Measurements from ENCODE around the gene CPA5. TPM values are rescaled to one million over a fixed set of nuclear protein-coding genes. Genes with fewer than 3 reads are reported as not detected.

The CPA5 gene
- polyA plus RNA-seq, 2 donors, result 0.01 to 0.04 TPM

DNA sequence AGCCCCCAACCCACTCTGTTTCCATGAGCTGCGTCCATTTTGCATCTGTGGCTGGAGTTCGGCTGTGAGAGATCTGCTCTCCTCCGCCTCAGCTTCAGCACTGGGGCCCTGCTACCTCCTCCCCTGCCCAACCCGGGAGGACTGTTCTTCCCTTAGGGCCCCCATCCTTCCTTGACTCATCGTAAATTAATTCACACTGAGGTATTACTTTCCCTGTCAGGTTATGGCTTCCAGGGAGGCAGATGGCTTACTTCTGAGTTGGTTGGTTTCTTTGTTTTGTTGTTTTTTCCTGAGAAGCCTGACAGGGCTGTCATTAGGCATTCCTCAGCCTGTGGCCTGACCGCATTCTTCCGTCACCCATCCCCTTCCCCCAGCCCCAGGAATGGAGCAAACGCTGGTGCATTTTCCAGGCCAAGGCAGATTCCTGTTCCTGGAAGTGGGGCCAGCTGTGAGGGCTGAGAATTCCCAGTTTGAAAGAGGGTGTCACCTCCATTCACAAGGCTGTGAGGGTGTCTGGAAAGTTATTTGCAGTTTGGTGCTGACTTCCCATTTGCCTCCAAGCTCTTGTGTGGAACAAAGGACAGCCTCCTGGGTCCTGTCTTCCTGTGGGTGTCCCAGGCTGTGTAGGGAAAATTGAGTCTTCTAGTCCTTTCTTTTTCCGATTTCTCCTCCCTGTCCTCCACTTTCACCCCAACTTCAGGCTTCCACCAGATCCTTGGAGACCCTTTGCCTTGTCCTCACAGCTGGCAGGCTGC, 11.7 kb downstream of the CPA5 start:
- no peak overlapping the region for H3K4me3 ChIP-seq (ENCODE audit: low read depth in 1 of 2, low read length in 2 of 2)
- no peaks in the 10 kb centered on the region for H3K36me3 ChIP-seq (ENCODE audit: control insufficient read depth in 2 of 2, insufficient read depth in 2 of 2, low read length in 1 of 2)
- H3K27me3 ChIP-seq (ENCODE audit: control insufficient read depth in 1 of 2, insufficient read depth in 2 of 2, low read length in 2 of 2), result no peaks in the 10 kb centered on the region
- H3K9me3 ChIP-seq (ENCODE audit: control insufficient read depth in 2 of 2, insufficient read depth in 1 of 2, low read depth in 1 of 2, low read length in 1 of 2), result peaks cover 3% of the 10 kb centered on the region in 2 donors
- WGBS, 2 donors, result 33 to 46% methylated on average over 9 of the region's 9 CpGs
- peak overlapping the region; percentile 83 to 91 for H3K27ac ChIP-seq (ENCODE audit: low read depth in 2 of 2, low read length in 1 of 2)
- H3K4me1 ChIP-seq (ENCODE audit: control insufficient read depth in 2 of 2, insufficient read depth in 2 of 2, low read length in 1 of 2), result peaks cover 8 to 16% of the 10 kb centered on the region in 2 donors

DNA sequence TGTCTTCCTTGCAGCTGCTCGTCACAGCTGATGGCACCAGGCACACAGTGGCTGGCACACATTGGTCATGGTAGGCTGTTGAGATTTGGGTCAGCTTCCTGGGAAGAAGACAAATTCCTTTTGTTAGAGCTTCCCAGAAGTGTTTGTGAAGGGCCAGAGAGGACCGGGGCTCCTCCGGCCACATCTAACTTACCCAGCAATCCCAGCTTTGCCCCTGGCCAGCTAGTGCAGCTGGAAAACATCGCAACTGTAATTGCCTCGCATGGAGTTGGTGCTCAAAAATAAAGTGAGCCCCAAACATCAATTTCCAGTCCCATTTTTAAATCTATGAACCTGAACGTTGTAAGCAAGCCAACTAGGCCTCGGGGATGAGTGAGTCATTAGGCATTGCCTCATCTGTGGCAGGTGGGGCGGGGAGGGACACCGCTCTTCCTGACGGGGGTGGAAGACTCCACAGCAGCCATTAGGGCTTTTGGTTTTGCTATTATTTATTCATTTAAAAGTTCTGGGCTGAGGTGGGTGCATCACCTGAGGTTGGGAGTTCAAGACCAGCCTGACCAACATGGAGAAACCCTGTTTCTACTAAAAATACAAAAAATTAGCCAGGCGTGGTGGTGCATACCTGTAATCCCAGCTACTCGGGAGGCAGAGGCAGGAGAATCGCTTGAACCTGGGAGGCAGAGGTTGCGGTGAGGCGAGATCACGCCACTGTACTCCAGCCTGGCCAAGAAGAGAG, 12.4 kb downstream of the CPA5 start:
- WGBS, 2 donors, result 48 to 65% methylated on average over 16 of the region's 16 CpGs
- Histone ChIP-seq H3K27me3 (ENCODE audit: control insufficient read depth in 1 of 2, insufficient read depth in 2 of 2, low read length in 2 of 2) (no peaks in the 10 kb centered on the region), H3K4me1 (ENCODE audit: control insufficient read depth in 2 of 2, insufficient read depth in 2 of 2, low read length in 1 of 2) (peaks cover 8 to 12% of the 10 kb centered on the region in 2 donors), H3K36me3 (ENCODE audit: control insufficient read depth in 2 of 2, insufficient read depth in 2 of 2, low read length in 1 of 2) (no peaks in the 10 kb centered on the region), H3K4me3 (ENCODE audit: low read depth in 1 of 2, low read length in 2 of 2) (no peak overlapping the region), H3K9me3 (ENCODE audit: control insufficient read depth in 2 of 2, insufficient read depth in 1 of 2, low read depth in 1 of 2, low read length in 1 of 2) (peaks cover 3% of the 10 kb centered on the region in 2 donors), H3K27ac (ENCODE audit: low read depth in 2 of 2, low read length in 1 of 2) (peak overlapping the region; percentile 83 to 91)

DNA sequence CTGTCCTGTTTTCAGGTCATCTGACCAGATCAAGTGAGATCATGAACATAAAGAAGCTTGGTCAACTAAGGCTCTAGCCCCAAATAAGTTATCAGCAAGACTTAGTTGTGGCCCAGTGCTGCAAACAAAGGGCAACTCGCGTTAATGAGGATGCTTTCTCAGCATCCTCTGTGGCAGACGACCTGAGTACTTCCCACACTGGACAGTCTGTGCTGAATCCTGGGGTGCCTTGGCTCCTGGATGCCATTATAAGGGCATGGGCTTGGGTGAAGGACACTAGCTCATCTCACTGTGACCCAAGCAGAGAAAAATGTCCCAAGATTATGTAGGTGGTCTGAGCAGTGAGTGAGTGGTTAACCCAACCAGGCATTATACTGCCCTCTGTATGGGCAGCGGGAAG, 13.9 kb downstream of the CPA5 start:
- no peak overlapping the region for H3K27ac ChIP-seq (ENCODE audit: low read depth in 2 of 2, low read length in 1 of 2)
- 95% methylated on average over 4 of the region's 4 CpGs for WGBS, 2 donors
- H3K4me3 ChIP-seq (ENCODE audit: low read depth in 1 of 2, low read length in 2 of 2), result no peak overlapping the region
- H3K36me3 ChIP-seq (ENCODE audit: control insufficient read depth in 2 of 2, insufficient read depth in 2 of 2, low read length in 1 of 2), result no peaks in the 10 kb centered on the region
- no peaks in the 10 kb centered on the region for H3K27me3 ChIP-seq (ENCODE audit: control insufficient read depth in 1 of 2, insufficient read depth in 2 of 2, low read length in 2 of 2)
- H3K4me1 ChIP-seq (ENCODE audit: control insufficient read depth in 2 of 2, insufficient read depth in 2 of 2, low read length in 1 of 2), result peaks cover 8 to 12% of the 10 kb centered on the region in 2 donors
- peaks cover 3% of the 10 kb centered on the region in 2 donors for H3K9me3 ChIP-seq (ENCODE audit: control insufficient read depth in 2 of 2, insufficient read depth in 1 of 2, low read depth in 1 of 2, low read length in 1 of 2)

- Histone ChIP-seq H3K4me3 (ENCODE audit: low read depth in 1 of 2, low read length in 2 of 2) (no peak overlapping the region), H3K27me3 (ENCODE audit: control insufficient read depth in 1 of 2, insufficient read depth in 2 of 2, low read length in 2 of 2) (no peaks in the 10 kb centered on the region), H3K9me3 (ENCODE audit: control insufficient read depth in 2 of 2, insufficient read depth in 1 of 2, low read depth in 1 of 2, low read length in 1 of 2) (peaks cover 3% of the 10 kb centered on the region in 2 donors), H3K4me1 (ENCODE audit: control insufficient read depth in 2 of 2, insufficient read depth in 2 of 2, low read length in 1 of 2) (peaks cover 8 to 12% of the 10 kb centered on the region in 2 donors), H3K27ac (ENCODE audit: low read depth in 2 of 2, low read length in 1 of 2) (no peak overlapping the region), H3K36me3 (ENCODE audit: control insufficient read depth in 2 of 2, insufficient read depth in 2 of 2, low read length in 1 of 2) (no peaks in the 10 kb centered on the region)
- 66 to 90% methylated on average over 5 of the region's 5 CpGs for WGBS, 2 donors
Measured at GRCh38 chr7:130359276-130359857, 14.8 kb downstream of the CPA5 start.

- Histone ChIP-seq H3K27me3 (ENCODE audit: control insufficient read depth in 1 of 2, insufficient read depth in 2 of 2, low read length in 2 of 2) (no peaks in the 10 kb centered on the region), H3K27ac (ENCODE audit: low read depth in 2 of 2, low read length in 1 of 2) (no peak overlapping the region), H3K9me3 (ENCODE audit: control insufficient read depth in 2 of 2, insufficient read depth in 1 of 2, low read depth in 1 of 2, low read length in 1 of 2) (peaks cover 3% of the 10 kb centered on the region in 2 donors), H3K4me1 (ENCODE audit: control insufficient read depth in 2 of 2, insufficient read depth in 2 of 2, low read length in 1 of 2) (peaks cover 10 to 12% of the 10 kb centered on the region in 2 donors), H3K4me3 (ENCODE audit: low read depth in 1 of 2, low read length in 2 of 2) (no peak overlapping the region), H3K36me3 (ENCODE audit: control insufficient read depth in 2 of 2, insufficient read depth in 2 of 2, low read length in 1 of 2) (no peaks in the 10 kb centered on the region)
- 95 to 98% methylated on average over 3 of the region's 3 CpGs for WGBS, 2 donors
Measured at GRCh38 chr7:130360518-130360917, 15.9 kb downstream of the CPA5 start.

- 93 to 94% methylated on average over 7 of the region's 7 CpGs for WGBS, 2 donors
Measured at GRCh38 chr7:130361681-130362080, 17.1 kb downstream of the CPA5 start.

DNA sequence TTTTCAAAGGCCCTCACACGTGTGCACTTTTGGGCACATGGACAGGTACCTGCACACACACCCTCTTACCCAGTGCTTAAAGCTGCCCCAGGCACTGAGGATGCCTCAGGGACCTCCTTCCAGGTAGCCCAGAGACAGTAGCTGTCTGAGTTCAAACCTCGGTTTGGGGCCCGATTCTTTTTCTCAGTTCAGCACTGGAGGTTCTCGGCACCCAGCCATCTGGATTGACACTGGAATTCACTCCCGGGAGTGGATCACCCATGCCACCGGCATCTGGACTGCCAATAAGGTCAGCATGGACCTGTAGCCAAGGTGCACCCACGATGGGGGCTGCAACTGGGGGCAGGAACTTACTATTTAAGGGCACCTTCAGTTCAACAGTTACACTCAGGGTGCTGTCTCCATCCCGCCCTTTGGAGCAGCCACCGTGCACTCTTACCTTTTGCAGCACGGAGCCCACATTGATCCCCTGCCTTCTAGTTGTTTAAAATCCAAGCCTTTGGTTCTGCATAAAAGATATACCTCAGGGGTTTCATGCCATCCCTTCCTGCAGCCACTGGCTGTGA, 17.7 kb downstream of the CPA5 start:
- peaks cover 0 to 2% of the 10 kb centered on the region in 2 donors for H3K4me1 ChIP-seq (ENCODE audit: control insufficient read depth in 2 of 2, insufficient read depth in 2 of 2, low read length in 1 of 2)
- H3K27me3 ChIP-seq (ENCODE audit: control insufficient read depth in 1 of 2, insufficient read depth in 2 of 2, low read length in 2 of 2), result no peaks in the 10 kb centered on the region
- peaks cover 3% of the 10 kb centered on the region in 2 donors for H3K9me3 ChIP-seq (ENCODE audit: control insufficient read depth in 2 of 2, insufficient read depth in 1 of 2, low read depth in 1 of 2, low read length in 1 of 2)
- H3K4me3 ChIP-seq (ENCODE audit: low read depth in 1 of 2, low read length in 2 of 2), result no peak overlapping the region
- 94 to 95% methylated on average over 10 of the region's 10 CpGs for WGBS, 2 donors
- H3K36me3 ChIP-seq (ENCODE audit: control insufficient read depth in 2 of 2, insufficient read depth in 2 of 2, low read length in 1 of 2), result no peaks in the 10 kb centered on the region
- no peak overlapping the region for H3K27ac ChIP-seq (ENCODE audit: low read depth in 2 of 2, low read length in 1 of 2)

More at GRCh38 chr7:130361681-130362080, 17.1 kb downstream of the CPA5 start:
- Histone ChIP-seq H3K27me3 (ENCODE audit: control insufficient read depth in 1 of 2, insufficient read depth in 2 of 2, low read length in 2 of 2) (no peaks in the 10 kb centered on the region), H3K4me1 (ENCODE audit: control insufficient read depth in 2 of 2, insufficient read depth in 2 of 2, low read length in 1 of 2) (peaks cover 2 to 5% of the 10 kb centered on the region in 2 donors), H3K36me3 (ENCODE audit: control insufficient read depth in 2 of 2, insufficient read depth in 2 of 2, low read length in 1 of 2) (no peaks in the 10 kb centered on the region), H3K9me3 (ENCODE audit: control insufficient read depth in 2 of 2, insufficient read depth in 1 of 2, low read depth in 1 of 2, low read length in 1 of 2) (peaks cover 3% of the 10 kb centered on the region in 2 donors), H3K4me3 (ENCODE audit: low read depth in 1 of 2, low read length in 2 of 2) (no peak overlapping the region), H3K27ac (ENCODE audit: low read depth in 2 of 2, low read length in 1 of 2) (no peak overlapping the region)

GRCh38 chr7:130363026-130363847, 18.6 kb downstream of the CPA5 start:
- H3K9me3 ChIP-seq (ENCODE audit: control insufficient read depth in 2 of 2, insufficient read depth in 1 of 2, low read depth in 1 of 2, low read length in 1 of 2), result peaks cover 3% of the 10 kb centered on the region in 2 donors
- no peaks in the 10 kb centered on the region for H3K27me3 ChIP-seq (ENCODE audit: control insufficient read depth in 1 of 2, insufficient read depth in 2 of 2, low read length in 2 of 2)
- H3K4me3 ChIP-seq (ENCODE audit: low read depth in 1 of 2, low read length in 2 of 2), result no peak overlapping the region
- WGBS, 2 donors, result 46 to 69% methylated on average over 8 of the region's 8 CpGs
- H3K36me3 ChIP-seq (ENCODE audit: control insufficient read depth in 2 of 2, insufficient read depth in 2 of 2, low read length in 1 of 2), result no peaks in the 10 kb centered on the region
- H3K4me1 ChIP-seq (ENCODE audit: control insufficient read depth in 2 of 2, insufficient read depth in 2 of 2, low read length in 1 of 2), result peaks cover 0 to 2% of the 10 kb centered on the region in 2 donors
- peak overlapping the region; percentile 76 to 79 for H3K27ac ChIP-seq (ENCODE audit: low read depth in 2 of 2, low read length in 1 of 2)

DNA sequence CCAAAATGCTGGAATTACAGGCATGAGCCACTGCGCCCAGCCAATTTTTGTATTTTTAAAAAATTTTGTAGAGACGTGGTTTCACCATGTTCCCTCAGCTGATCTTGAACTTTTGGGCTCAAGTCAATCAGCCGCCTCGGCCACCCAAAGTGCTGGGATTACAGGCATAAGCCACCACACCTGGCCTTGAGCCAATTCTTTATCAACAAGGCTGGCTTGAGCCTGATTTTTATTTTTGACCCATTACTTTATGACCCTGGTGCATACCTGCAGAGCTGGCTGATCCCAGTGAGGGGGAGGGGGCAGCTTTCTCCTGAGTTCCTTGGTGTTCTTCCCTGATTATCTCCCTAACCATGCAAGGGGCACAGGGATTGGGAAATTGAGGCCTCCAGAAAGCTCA, 19.8 kb downstream of the CPA5 start:
- Histone ChIP-seq H3K9me3 (ENCODE audit: control insufficient read depth in 2 of 2, insufficient read depth in 1 of 2, low read depth in 1 of 2, low read length in 1 of 2) (no peaks in the 10 kb centered on the region), H3K27ac (ENCODE audit: low read depth in 2 of 2, low read length in 1 of 2) (no peak overlapping the region), H3K4me1 (ENCODE audit: control insufficient read depth in 2 of 2, insufficient read depth in 2 of 2, low read length in 1 of 2) (peaks cover 6% of the 10 kb centered on the region in 2 donors), H3K36me3 (ENCODE audit: control insufficient read depth in 2 of 2, insufficient read depth in 2 of 2, low read length in 1 of 2) (no peaks in the 10 kb centered on the region), H3K4me3 (ENCODE audit: low read depth in 1 of 2, low read length in 2 of 2) (no peak overlapping the region), H3K27me3 (ENCODE audit: control insufficient read depth in 1 of 2, insufficient read depth in 2 of 2, low read length in 2 of 2) (no peaks in the 10 kb centered on the region)
- 79 to 93% methylated on average over 4 of the region's 4 CpGs for WGBS, 2 donors

All from esophagus (tissue), 2 donors.